HG02852 (cell line): Measurements from ENCODE around the gene DNAL4.
A peak's percentile ranks its signal among the peaks of the same experiment; 100 is the strongest.

Experiments used
- ATAC-seq: cut with Tn5 transposase; IDR thresholded peaks from one replicate; pipeline ENCODE4 v1.9.1; 2021; ENCODE audit warnings: mild to moderate bottlenecking, moderate library complexity; ENCODE audit not compliant: unreplicated experiment

DNAL4 gene

DNA sequence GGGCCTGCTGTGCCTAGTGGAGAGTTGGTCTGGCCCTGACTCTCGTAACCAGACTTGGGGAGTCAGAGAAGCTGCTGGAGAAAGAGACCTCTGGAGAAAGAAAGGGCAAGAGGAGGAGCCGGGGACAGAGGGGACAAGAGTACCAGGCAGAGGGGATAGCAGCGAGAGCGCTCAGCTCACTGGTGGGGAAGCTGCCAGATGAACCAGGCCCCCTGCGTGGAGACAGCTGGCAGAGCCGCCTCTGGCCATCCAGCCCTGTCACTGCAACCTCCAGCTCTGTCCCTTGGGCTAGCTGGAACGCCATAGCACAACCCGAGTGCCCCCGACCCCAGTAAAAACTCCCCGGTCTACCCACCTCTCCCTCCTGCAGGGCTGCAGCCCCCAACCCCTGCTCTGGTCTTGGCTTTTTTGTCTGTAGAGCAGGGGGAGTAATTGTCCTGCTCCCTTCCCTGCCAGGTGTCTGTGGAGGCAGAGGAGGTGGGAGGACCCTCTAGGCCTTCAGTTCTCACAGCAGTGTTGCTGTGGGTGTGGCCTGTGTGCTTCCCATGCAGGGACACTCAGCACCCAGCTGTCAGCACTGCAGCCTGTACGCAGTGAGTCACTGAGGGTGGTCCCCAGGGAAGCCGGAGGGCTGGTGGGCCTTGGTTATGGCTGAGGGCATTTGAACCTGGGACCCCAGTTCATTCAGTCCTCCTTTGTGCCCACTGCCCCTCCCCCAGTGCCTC lies 33.3 kb downstream of the DNAL4 start:
- no peak for ATAC-seq

DNA sequence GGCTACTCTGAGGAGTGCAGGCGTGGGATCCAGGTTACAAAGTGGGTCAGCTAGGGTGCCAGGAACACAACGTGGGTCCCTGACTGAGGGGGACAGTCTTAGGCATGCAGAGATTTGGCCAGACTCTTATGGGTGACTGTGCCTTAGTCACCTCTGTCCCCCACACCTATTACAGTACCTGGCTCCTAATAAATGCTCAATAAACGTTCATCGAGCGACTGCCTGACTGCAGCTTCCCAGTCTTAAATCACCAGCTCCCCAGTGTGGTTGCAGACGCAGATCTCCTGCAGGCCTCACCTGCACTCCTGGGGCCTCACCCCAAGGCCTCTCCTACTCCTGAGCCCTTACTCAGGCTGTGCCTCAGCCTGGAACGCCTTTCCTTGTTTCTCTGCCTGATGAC lies 34.9 kb downstream of the DNAL4 start:
- no peak for ATAC-seq

DNA sequence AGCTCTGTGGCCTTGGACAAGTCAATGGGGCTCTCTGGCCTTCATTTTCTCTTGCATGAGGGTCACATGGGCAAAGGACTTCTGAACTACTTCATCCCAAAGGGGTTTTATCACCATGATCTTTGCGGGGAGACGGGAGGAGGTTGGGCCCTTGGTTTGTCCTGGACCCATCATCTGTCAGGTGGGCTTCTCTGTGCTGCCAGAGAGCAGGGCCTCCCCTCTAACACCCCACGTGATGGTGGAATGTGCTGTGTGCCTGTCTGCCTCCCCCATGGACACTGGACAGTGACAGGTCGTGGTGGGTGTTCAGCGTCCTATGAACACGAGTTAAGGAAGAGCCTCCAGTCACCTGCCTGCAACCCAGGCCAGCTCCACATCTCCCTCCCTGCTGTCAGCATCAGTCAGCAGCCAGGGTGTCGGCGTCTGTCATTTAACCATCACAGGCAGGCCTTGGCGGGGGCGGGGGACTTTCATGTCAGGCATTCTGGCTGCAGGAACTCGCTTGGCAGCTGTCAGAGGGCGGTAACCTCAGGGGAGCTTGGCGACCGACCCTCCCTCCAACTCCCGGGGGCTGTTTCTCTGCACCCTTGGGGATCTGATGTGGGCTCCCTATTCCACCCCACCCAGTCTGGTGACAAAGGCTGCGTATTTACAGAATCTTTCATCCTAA lies 35.5 kb downstream of the DNAL4 start:
- ATAC-seq = no peak

DNA sequence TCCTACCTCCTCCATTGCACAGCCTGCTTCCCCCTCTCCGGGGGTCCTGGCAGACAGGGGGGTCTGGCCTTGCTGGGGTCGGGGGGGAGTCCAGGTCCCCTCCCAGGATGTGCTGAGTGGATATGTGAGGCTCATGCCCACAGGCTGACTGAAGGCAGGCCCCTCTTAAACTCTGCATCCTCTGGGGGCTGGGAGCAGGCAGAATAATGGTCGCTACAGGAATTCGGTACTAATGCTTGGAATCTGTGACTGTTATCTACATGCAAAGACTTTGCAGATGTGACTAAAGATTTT lies 36.5 kb downstream of the DNAL4 start:
- no peak for ATAC-seq

DNA sequence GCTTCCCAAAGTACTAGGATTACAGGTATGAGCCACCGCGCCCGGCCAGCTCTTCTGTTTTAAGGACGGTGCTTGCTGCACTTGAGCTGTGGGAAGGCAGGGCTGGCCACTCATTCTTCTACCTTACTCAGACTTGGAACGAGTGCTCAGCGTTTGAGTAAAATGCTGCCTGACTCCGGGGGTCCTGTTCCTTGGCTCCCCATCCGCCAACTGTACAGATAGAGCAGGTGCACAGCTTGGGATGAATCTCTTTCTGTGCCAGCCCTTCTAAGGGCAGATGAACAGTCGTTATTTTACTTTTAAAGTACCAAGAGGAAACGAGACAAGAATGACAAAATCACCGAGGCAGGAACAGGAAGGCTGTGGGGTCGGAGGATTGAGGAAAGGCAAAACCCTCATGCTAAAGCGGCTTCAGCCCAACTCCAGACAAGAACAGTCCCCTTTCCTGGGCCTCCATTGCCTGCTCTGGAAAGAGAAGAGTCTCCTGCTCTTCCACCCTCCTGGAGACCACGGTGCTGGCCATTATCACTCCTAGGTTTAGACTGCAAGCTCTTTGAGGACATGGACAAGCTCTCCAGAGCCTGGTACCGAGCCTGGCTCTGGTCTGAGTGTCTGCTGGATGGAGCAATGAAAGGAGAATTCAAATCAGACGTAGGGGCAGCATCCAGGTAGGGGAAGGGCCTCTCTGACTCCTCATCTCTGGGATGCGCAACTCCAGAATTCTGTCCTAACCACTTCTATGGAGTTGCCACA lies 37.1 kb downstream of the DNAL4 start:
- no peak for ATAC-seq

DNA sequence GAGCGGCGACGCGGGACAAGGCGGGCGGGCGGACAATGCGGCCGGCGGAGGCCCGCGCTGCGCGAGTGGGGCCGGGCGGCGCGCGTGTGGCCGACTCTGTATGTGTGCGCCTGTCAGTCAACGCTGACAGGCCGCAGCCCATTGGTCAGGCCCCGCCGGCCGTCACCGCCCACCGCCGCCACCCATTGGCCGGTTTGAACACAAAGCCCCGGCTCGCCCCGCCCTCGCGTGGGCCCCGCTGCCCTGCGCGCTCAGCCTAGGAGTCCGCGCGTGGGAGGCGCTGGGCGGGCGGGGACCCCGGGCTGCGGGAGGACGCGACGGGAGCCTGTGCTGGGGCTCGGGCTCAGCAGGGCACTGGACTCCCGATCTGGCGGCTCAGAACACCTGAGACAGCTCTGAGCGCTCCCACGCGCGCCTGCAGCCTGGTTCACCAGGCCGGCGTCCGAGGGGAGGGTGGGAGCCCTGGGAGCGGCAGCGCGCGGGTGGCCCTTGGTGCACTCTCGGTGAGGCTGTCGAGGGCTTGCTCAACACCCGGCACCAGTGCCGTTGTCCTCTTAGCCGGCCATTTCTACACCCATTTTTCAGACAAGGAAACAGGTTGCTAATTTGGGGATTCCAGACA lies 37.9 kb downstream of the DNAL4 start, which contains the start of gene SUN2:
Gene SUN2 (minus strand): TSS at position 88 of the 622 bp plus-strand sequence. CDS start 3,370 bp downstream, outside the sequence.
- peak; percentile 65 for ATAC-seq

DNA sequence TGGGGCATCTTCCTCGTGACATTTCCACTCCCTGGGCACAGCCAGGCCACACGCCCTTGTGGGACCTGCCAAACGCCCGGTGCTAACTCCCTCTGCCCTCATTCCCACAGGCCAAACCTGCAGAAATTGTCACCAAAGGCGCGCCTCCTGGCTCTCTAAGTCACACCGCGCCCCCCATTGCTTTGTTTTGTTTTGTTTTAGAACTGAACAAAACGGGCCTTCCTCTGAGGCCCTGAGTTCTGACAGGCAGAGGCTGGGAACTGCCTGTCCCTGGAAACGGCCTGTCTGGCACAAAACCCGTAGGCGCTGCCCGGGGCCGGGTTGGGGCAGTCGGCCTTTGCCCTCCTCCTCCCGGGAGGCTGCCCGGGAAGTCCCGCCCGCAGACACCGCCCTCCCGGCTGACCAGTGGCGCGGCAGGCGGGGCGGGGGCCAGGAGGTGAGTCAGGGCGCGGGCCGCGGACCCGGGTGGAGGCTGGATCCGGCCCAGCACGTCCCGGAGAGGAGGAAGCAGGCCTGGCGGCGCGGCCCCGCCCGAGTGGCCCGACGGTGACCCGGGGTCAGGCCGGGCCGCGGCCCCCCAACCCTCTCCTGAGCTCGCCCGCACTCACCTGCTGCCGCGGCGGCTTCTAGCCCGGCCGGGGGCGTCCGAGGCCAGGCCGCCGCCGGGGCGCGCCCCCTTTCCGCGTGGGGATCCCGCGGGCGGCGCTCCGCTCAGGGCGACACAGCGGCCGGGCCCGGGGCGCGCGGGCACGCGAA lies 38.6 kb downstream of the DNAL4 start:
- peak; percentile 27 for ATAC-seq

DNA sequence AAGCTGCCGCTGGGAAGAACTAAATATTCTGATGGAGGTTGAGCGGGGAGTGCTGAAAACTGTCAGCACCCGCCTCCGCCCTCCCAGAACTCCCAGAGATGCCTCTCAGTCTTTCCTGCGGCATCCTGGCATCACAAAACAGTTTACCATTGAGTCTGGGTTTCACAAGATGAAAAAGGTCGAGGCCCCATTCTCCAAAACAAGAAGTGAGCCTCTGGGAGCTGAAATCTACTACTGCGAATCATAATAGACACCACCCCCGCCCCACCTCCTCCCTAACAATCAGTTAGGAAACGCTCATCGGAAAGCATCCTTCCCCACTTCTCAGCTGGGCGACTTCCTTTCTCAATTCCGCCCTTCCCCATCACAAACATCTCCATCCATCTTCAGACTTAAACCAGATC lies 39.2 kb downstream of the DNAL4 start:
- ATAC-seq = no peak

DNA sequence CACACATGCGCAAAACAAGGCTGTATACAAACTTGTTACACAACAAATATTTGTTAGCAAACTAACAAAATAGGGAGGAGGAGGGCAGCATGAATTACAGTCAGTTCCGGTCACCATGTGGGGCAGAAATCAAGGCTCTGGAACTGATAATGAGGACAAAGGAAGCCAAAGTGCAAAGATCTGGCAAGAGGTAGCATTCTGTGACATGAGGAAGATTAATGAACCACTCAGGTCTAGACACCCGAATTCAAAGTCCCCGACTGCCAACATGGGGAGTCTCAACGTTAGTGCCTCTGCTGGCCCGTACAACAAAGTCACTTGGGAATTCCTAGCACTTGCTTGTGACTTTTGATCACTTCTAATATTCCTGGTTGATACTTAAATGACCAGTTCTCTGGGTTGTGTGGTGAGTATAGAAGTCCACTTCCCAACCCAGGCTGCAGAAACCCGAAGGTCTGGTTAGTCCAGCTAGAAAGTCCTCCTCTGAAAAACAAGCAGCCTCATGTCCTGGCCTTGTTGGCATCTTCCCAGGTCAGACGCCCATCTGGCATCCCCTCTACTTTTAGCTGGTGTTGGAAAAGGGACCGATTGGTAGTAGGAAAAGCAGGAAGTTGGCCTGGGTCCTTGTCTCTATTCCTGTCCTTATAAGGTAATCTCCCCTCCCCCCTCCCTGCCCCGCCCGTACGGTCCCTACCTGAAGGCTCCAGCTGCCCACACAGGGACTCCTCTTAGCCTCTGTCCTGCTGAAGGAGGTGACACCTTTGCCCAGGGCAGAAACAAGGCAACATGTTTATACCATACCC lies 39.8 kb downstream of the DNAL4 start:
- ATAC-seq = no peak

DNA sequence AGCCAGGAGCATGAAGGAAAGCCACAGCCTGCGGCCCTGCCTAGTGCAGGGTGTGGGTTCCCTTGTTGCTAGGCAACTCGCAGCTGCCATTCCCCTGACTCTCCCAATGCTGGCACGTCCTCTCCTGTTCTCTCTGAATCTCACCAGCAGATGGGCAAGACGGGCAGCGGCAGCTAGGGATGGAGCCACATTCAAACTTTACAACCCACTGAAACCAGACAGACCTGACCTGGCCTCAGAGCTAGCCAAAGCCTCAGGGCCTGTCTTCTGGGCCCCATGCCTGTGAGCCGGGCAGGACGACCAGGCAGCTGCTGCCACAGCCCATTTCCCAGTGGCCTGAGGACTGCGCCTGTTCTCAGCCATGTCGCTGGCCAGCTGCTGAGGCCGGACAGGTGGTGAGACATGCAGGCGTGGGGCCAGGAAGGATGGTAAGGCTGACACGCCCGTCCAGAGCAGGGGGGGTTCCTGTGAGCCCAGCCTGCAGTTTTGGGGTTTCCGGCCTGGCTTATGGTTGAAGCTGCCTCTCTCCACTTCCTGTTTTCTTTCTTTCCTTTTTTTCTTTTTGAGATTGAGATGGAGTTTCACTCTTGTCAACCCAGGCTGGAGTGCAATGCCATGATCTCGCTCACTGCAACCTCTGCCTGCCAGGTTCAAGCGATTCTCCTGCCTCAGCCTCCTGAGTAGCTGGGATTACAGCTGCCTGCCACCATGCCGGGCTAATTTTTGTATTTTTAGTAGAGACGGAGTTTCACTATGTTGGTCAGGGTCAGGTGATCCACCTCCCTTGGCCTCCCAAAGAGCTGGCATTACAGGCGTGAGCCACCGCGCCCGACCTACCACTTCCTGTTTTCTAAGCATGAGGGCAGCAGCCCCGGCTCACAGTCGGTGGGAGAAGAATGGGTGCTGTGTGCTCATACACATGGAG lies 42.3 kb downstream of the DNAL4 start:
- ATAC-seq = no peak

DNA sequence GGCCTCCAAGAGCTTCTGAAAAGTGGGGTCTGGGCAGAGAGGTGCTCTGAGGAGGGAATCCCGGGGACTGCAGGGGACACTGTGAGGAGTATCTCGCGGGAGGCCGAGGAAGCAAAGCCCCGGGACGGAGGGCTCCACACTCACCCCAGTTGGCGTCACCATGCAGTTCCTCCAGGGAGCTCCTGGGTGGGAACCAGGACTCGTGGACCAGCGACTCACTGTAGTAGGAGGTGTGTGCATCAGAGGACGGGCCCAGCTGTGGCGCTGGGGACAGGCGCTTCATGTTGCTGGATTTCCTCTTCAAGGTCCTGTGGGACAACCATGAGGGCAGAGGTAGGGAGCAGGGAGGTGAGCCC lies 42.9 kb downstream of the DNAL4 start:
- ATAC-seq = no peak

DNA sequence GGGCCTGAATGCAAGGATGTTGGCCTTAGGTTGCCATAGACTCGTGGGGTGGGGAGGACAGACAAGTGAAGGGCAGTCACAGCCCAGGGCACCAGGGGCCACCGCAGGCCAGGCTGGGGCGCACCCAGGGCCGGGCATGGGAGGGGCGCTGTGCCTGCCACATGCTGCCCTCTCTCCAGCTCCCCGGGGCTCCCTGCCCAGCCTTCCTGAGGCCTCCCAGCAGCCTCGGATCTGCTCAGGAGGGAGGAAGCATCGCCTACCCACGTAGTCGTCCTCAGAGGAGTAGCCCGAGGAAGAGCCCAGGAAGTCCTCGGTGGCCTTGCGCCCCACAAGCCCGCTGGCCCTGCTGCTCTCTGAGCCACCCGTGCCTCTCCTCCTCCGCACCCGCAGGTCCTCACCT lies 43.3 kb downstream of the DNAL4 start:
- no peak for ATAC-seq

DNA sequence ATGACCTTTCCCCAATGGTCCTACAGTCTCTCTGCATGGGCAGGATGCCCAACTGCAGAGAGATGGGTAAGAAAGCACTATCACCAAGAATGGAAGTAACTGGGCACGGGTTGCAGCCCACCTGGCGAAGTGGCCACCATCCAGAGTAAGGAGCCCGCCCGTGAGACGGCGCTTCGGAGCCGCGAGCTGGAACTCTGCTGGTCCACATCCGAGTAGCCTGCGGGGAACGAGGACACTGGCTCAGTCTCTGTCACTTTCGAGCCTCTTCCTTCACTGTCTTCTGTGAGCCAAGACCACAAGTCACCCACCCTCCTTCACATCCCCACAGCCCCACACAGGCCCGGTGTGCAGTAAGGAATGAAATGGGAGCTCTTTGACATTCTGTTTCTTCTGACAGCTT lies 43.8 kb downstream of the DNAL4 start:
- no peak for ATAC-seq

DNA sequence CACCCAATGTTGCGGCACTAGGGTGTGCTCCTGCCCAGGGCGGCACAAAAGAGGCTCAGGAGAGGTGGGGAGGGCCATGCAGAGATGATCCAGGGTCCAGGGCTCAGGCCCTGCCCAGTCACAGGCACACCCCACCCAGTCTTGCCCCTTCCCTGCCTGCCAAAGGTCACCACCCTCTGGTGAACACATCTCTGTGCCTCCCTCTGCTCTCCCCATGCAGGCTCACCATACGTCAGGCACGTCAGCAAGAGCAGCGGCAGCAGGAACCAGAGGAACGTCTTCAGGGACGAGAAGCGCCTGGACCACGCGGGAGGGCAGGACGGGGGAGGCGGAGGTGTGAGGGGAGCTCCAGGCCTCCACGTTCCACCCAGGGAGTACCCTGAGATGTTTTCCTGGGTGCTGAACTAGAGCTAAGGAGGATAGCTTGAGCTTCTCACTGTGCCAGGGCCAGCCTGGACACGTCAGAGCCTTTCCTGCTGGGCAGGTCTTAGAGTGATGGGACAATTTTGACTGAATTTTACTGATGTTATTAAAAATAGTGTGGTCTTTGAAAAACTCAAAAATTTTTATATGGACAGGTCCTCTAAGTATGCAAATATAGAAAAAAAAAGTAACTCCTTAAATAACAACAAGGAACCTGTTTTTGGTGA lies 45.3 kb downstream of the DNAL4 start:
- no peak for ATAC-seq

DNA sequence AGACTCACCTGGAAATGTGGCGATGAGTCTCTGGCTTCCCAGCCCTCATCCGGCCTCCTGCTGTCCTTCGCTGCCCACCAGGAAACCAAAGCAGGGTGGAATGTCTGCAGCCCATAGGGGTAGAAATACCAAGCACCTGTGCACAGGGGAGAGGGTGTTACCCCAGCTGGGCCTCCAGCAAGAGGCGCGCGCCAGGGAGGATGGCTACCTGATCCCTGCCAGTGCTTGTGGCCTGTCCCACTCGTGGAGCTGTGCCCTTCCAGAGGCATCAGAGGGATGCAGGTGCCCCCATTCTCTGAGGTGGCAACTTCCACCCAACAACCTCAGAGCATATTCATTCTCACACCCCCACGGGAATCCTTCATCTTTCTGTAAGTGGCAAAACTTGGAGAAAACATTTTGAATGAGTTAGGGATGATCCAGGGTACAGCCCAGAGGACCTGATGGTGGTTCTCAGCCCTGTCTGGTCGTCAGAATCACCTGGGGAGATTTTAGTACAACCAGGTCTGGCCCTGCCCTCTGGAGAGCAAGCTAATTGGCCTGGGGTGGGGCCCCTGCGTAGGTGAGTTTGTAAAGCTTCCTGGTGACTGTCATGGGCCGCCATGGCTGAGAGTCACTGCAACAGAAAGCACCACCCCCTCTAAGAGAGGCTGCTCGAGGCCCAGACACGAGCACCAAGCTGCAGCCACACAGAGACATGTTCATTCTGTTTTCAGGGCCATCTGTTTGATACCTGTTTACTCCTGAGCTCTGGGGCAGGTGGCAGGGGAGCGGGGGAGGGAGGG lies 48.1 kb downstream of the DNAL4 start:
- ATAC-seq = no peak

DNA sequence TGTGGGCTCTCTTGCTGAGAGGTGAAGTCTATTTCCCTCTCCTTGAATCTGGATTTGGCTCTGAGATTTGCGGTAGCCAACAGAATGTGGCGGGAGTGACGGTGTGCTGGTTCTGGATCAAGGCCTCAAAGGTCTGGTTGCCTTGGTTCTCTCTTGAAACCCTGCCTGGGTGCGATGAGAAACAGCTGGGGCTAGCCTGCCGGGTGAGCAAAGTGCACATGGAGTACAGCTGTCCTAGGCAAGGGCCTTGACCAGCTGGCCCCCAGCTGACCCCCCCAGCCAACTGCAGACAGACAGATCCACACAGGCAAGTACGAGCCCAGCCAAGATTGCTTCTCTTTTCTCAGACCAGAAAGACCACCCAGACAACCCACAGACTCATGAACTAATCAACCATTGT lies 49.0 kb downstream of the DNAL4 start:
- no peak for ATAC-seq

DNA sequence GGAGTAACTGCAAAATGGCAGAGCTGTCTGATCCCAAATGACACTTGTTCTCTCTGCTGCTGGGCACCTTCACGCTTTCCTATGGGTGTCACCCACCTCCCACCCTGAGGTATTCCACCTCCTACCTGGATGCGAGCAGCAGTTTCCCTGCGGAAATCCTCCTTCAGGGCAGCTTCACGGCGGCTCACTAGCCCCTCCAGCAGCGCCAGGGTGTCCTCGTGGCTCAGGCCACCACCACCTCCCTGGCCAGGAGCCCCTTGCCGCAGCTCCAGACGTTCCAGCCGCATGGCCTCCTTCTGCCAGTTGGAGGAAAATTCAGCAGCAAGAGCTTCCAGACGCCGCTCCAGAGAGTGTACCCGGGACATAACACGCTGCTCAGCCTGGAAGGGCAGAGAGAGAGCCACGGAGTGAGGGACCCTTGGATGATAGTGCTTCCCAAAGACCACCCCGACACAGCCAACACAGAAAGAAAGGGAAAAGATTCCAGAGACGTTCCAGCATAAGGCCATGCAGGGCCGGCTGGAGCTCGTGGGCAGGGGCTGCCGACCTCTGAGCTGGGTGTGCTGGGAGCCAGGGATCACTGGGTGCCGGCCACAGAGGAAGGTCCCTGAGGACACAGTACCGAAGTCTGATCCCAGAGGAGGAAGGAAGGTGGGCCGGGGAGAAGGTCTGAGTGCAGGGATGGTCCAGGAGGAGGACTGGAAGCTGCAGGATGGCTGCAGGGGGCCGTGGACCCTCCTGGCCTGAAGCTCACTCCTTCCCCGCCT lies 51.6 kb downstream of the DNAL4 start:
- ATAC-seq = no peak
